Lung microvascular endothelial cell (primary cell): ENCODE results near the gene SLC4A2. TPM values are rescaled to one million over a fixed set of nuclear protein-coding genes. Genes with fewer than 3 reads are reported as not detected.
"Not testable (repeated sequence)": the region's sequence is repeated elsewhere in the genome, so short reads cannot be mapped to it uniquely, and the experiment has no call there.

Experiments used
- DNase-seq, 2 donors: peaks; one replicate each; pipeline versions ENCODE4 v3.0.0 to v3.0.0-alpha.2; 2010; ENCODE audit warnings: low read depth in 2 of 2
- total RNA-seq: library from RNA; depleted of rRNA; stranded (reverse); fragments of >200 nt; gene quantifications from 2 replicates; pipeline ENCODE4 v1.2.1, GENCODE V29; 2014

Gene SLC4A2
- total RNA-seq, 1 donor from 2014 or later = 72.8 TPM

DNA sequence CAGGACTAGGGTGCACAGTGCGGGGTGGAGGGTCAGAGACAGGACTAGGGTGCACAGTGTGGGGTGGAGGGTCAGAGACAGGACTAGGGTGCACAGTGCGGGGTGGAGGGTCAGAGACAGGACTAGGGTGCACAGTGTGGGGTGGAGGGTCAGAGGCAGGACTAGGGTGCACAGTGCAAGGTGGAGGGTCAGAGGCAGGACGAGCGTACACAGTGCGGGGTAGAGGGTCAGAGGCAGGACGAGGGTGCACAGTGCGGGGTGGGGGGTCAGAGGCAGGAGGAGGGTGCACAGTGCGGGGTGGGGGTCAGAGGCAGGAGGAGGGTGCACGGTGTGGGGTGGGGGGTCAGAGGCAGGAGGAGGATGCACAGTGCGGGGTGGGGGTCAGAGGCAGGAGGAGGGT is 15.9 kb upstream of the SLC4A2 start:
- not testable (repeated sequence) for DNase-seq

DNA sequence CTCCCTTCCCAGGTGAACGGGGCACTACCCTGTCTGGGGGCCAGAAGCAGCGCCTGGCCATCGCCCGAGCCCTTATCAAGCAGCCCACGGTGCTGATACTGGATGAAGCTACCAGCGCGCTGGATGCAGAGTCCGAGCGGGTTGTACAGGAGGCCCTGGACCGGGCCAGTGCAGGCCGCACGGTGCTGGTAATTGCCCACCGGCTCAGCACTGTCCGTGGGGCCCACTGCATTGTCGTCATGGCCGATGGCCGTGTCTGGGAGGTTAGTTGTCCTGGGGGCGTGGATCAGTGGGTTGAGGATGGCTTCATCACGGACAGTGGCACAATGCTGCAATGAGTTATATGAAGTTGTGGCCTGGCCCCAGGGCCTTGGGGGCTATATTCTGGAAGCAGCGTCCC is 15.4 kb upstream of the SLC4A2 start:
- DNase-seq = no peak

DNA sequence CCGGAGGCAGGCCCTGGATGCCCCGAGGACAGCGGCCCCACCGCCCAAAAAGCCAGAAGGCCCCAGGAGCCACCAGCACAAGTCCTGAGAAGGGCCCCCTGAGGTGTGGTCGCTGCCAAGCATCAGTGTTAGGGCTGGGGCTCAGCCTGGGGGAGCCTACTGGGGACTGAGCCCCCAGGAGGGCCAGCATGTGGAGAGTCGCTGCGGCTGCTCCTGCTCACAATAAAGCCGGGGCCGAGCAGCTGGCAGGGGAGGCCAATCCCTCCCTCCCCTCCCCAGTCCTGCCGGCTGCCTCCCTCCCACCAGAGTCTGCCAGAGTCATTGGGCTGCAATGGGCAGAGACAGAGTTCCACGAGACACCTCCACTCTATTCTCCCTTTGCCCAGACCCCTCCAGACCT is 14.1 kb upstream of the SLC4A2 start:
- DNase-seq = no peak

DNA sequence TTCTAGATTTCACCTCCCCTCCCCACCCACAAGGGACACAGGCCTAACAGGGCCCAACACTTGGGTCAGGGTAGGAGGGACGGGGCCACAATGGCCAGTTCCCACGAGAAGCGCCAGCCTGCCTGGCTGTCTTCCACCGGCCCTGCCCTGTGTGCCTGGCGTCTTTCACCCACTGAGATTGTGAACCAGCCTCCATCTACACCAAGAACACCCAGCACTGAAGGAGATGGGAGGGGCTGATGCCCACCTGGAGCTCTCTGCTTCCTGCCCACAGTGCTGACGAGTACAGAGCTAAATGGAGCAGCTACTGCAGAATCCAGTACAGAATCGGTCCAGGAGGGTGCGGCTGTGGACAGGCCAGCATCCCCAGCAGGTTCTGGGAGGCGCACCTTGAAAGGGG is 13.4 kb upstream of the SLC4A2 start:
- DNase-seq = no peak

DNA sequence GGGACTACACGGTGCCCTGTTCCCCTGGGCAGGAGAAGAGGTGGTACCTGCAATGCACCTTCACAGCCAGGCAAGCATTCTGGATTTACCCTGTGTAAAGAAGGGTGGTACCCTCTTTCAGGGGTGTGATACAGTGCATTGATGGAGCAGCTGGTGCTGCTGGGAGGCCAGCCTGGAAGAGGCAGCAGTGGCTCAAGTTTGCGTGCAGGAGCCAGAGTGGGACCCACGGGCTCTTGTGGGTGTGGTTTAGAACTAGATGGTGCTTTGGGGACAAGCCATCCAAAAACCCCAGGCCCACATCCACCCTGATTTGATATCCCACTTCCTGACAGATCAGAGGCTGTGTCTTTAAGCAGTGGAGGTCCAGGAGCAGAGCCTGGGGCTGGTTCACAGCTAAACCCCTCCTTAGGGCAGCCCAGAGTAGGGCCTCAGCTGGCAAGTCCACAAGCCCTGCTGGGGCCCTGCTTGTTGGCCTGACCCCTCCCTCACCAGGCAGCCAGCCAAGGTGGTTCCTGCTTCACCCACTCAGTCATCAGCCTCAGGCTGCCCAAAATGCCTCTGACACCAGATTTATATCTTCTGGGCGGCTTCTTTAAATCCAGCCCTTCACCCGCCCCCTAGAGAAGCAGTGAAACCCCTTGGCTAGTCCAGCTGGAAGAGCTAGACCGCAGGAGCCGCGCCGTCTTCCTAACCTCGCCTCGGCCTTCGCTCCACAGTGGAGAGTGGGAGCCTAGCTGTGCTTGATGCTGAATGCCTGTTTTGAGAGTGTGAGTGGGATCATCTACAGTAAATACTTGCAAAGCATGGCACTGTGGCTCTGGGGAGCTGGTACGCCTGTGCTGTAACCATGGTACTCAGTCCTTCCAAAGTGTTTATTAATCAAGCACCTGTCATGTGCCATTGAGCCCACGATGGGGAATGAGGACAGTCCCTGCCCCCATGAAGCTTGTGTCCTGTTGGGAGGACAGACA is 12.5 kb upstream of the SLC4A2 start:
- DNase-seq = peak in 1 of 2 donors; percentile 25

DNA sequence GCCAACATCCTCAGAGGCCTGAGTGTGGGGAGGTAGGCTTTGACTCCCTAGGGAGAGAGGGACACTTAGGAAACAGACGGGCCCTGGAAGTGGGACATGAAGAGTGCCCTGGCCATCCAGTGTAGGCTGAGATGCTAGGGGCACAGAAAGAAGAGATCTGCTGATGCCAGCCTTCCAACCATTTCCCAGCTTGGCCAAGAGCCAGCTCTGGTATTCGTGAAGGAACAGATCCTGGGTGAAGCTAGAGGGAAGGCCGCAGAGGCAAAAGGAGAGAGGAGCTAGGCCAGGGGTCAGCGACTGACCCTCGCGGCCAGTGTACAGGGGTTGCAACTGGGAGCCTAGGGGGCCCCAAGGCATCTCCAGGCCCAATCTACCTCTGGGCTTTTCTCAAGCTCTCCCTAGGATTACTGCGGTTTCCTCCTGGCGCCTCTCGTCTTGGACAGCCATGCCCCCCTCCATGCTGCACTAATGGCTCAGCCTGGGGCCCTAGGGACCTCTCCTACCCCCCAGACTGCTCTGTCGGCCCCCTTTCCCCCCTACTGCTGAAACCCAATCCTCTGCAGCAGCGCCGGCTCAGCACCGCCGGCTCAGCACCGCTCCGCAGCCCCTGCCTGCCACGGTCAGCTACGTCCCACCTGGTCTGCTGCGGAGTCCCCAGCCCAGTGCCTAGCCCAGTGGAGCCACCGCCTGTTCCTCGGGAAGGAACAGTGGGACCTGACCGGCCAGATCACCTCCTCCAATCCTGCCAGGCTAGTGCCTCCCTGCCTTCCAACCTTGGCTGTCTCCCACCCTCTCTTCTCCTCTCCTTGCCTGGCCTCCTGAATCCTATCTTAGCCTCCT is 11.2 kb upstream of the SLC4A2 start, which contains the start of gene ASIC3:
TSS of gene ASIC3 (plus strand) at position 556 of the 840 bp plus-strand sequence. CDS start 355 bp downstream, outside the sequence.
- no peak for DNase-seq

DNA sequence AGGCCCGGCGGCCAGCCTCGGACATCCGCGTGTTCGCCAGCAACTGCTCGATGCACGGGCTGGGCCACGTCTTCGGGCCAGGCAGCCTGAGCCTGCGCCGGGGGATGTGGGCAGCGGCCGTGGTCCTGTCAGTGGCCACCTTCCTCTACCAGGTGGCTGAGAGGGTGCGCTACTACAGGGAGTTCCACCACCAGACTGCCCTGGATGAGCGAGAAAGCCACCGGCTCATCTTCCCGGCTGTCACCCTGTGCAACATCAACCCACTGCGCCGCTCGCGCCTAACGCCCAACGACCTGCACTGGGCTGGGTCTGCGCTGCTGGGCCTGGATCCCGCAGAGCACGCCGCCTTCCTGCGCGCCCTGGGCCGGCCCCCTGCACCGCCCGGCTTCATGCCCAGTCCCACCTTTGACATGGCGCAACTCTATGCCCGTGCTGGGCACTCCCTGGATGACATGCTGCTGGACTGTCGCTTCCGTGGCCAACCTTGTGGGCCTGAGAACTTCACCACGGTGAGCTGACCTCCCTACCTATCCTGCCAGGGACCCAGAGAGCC is 10.4 kb upstream of the SLC4A2 start:
- DNase-seq = no peak

DNA sequence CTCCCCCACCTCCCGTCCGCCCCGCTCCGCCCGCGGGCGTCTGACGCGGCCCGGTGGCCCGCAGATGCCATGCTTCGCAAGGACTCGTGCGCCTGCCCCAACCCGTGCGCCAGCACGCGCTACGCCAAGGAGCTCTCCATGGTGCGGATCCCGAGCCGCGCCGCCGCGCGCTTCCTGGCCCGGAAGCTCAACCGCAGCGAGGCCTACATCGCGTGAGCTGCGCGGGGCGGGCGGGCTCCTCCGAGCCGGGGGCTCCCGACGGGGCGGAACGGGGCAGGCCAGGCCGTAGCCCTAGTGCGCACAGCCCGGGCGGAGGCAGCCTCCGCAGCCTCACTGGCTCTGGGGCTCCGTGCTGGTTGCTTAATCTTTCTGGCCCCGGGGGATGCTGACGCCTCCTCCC is 8.3 kb upstream of the SLC4A2 start:
- peak; percentile 80 to 85 for DNase-seq

DNA sequence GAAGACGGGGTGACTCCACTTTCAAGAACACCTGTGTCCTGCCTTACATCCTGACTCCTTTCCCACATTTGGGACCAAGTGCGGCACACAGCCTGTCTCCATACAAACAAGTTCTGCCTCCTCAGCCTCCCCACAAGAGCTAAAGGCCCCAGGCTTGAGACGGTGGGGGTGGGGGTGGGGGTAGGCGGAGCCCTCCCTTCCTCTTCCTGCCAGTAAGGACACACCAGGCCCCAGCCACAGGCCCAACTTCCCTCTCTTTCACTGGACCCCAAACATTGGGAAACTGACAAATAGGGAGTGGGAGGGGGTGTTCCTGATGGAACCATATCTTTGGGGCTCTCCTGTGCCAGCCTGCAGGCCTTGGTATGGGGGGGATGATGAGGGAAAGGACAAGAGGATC is 6.3 kb upstream of the SLC4A2 start:
- DNase-seq = no peak

DNA sequence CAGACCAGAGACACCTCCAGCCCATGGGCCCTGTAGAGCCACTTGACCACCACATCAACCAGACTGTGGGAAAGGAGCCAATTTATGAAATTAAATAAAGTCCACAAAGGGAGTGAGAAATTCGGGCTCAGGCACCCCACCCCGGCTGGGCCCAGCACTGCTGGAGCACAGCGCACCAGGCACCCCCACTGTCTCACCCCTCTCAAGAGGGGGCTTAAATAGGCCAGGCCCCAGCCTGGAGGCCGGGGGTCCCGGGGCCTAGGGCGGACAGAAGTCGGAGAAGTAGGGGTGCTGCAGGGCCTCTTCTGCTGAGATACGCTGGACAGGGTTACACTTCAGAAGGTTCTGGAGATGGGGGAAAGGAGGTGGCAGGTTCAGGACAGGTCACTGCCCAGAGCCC is 5.6 kb upstream of the SLC4A2 start:
- DNase-seq = no peak

DNA sequence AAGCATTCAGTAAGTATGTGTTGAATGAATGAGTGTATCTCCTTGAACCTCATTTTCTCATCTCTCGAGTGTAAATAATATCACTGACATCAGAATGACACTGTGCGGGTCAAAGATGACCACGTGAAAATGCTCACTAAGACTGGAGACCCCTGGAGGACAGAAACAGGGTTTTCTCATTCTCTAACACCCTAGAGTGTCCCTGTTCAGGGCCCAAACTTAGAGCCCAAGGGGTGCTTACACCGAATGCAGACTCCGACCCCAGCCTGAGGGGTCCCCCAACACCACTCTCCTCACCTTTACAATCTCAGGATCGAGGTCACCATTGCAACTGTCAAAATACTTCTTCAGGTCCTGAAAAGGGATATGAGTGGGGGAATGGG is 3.1 kb upstream of the SLC4A2 start:
- no peak for DNase-seq

DNA sequence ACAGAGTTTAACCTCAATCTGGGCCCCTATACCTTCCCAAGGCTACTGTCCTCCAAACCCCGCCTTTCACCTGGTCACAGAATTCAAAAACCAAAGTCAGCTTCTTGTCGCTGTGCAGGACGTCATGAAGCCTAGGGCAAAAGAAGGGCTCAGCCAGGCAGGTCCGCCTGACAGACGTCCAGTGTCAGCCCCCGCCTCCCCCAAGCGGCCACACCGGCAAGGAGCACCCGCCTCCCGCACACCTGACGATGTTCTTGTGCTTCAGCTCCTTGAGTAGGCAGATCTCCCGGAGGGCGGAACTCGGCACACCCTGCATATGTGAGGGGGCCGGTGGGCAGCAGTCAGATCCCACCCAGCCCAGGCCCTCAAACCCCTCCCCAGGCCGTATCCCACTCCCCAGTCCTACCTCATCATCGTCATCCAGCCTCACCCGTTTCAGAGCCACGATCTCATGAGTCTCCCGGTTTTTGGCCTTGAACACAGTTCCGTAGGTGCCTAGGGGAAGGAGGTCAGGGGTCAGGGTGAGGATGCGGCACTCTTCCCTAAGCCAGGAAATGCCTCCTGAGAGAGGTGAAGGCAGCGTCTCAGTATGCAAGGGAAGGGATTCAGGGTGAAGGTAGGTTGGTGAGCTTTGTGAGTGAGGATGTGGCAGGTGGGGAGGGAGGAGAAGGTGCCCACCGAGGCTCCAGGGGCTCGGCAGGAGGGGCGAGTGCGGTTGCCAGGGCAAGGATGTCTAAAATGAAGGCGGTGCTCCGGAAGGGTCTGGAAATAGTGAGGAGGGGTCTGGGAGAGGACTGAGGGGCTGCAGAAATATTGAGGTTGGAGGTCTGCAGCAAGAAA is 2.5 kb upstream of the SLC4A2 start:
- DNase-seq = no peak

DNA sequence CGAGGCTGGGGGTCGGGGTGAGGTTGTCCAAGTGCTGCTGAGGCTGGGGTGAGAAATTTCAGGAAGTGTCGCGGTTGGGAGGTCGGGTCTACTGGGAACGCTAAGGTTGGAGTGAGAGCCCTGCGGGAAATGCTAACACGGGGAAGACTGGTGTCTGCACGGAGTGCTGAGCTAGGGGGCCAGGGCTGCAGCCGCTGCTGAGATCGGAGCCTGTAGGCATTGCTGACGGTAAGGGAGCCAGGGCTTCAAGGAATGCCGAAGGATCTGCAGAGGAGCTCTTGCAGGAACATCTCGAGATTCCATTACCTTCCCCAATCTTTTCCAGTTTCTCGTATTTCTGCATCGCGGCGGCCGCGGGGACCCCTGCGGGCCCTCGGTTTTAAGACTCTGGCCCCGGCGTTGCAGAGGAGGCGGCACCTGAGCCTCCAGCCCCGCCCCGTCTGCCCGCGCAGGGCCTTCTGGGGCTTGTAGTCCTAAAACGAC is 1.8 kb upstream of the SLC4A2 start, which contains the start of gene CDK5:
TSS of gene CDK5 (minus strand) at position 392 of the 483 bp plus-strand sequence. CDS start at position 343, 49 bp downstream.
- no peak for DNase-seq

DNA sequence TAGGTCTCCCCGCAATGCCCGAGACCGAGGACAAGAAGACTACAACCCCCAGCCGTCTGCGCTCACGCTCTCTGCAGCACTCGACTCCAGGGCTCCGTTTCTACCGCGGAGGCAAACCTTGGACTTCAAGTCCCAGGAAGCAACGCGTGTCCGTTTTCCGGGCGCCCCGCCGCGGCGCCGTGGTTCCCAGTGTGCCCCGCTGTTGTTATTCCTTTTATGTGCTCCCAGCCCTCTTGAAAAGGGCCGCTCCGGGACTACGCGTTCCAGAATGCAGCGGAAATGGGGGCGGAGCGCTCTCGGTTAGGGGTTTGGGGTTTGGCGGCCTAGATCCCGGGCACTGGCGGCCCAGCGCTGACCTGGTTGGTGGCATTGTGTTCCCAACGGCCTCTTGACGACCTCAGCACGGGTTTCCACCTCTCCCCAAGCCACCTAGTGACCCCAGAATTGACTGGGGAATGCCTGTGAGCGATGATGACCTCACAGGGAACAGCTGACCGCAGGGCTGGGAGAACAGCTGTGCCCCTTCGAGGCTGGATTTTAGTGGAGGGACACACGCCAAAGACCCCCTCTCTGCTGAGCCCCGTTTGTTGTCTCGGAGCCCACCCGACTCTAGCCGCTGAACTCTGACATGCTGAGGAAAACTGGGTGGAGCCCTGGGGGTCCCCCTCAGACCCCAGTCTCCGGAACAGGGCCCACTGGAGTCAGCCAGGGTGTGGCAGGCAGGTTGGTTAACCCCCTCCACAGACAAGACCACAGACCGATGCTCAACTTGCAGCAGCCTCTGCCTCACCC is 1.2 kb upstream of the SLC4A2 start:
- peak; percentile 100 for DNase-seq

DNA sequence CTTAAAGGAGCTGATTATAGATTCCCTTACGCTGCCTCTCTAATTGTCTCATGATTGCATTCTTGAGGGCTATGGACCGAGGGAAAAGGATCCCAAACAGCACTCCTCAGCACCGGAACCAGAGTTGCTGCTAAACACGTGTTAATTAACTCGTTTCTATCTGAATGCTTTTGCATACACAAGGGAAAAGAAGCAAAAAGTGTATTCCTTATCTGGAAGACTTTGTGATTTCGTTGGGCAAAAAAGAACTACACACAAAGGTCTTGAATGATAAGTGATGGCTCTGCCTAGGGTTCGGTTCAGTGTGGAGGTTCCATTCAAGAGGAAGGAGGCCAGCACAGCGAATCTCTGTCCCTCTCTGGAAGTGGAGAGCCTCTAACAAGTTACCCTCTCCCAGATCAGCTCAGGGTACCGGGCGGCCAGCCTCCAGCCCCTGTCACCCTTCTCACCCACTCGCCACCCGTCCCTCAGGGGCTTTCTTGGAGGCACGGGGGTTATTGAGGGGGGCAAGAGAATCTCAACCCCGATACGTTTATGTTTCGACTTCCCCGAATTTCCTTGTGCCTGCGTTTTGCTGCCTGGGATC is 515 bp upstream of the SLC4A2 start:
- peak; percentile 21 to 29 for DNase-seq

DNA sequence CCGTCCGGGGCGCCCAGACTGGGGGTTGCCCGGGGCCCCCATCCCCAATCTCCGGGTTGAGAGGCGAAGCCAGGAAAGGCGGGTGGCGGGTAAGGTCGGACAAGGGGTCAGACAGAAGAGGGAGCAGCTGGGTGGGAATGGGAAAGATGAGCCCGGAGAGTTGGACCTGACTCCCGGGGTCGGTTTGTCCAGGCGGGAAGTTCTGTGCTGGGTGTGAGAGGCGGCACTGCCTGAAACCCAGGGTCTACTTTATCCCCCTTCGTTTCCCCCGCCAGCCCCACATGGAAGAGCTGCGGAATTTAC is 675 bp downstream of the SLC4A2 start:
- no peak for DNase-seq

DNA sequence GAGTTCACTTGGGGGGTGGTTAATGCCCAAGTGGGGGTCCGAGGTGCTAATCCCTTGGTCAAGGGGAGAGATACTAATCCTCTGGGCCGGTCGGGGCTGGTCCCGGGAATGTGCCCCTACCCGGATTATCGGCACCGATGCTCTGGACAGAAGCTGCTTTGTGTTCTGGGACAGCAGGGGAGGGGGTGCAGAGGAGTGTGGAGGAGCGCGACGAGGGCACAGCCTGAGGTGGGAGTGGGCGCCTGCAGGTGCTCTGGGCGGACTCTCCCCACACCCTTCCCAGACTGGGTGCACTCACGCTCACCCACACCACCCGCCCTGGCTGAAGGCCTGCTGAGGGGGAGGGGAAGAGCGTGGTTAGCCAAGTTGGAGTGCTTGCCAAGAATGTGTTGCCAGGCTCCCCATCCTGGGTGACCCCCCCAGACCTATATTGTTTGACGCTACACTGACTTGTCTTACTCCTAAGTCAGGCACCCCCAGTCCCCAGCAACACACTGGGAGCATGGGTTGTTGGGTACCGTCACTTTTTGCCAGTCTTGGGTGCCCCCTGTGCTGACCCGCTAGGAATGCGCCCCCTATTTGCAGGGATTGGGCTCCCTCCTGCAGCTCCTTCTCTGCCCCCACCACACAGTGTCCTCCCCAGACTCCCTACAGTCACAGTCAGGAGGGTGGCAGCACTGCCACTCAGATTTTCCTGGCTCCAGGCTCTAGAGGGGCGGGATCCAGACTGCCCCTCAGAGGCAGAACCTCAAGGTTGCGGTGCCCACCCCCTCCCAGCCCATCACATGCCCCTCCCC is 1.2 kb downstream of the SLC4A2 start:
- peak; percentile 40 to 43 for DNase-seq

DNA sequence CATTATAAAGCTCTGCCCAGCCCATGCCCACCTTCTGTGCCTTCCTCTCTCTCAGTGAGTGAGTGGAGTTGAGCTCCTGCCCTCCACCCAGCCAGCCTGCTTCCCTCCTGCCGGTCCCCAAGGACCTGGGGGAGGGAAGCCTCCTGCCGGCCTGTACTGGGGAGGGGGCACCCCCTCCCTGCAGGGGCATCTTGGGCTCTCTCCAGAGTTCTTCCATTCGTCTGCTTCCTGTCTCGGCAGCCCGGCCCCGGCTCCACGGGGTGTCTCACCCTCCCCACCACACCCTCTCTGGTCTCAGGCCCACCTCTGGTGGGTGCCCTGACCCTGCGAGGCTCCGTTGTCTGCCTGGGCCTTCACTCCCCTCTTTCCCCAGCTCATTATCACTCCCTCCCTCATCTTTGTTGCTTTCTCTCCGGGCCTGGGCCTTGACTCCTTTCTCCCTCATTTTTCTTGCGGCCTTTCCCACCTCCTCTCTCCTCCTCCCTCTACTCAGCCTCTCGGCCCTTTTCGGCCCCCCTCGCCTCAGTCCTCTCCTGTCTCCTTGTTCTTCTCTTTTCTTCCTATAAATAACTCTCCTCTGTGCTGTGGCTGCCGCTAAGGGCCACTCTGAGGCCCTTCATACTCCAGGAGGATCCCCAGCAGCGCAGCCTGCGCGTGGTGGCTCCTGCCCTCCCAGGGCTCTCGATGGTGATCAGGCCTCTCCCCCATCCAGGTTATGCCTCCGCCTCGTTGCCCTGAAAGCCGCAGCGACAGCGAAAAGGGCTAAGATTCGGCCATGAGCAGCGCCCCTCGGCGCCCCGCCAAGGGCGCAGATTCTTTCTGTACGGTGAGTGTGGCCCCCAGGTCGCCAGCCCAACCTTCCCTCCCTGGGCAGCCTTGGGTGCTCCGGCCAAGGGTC is 2.1 kb downstream of the SLC4A2 start:
- DNase-seq = no peak
